Body of pancreas (tissue), 4 donors: Measurements from ENCODE around the gene NDUFA1.

Experiments
- POLR2A ChIP-seq, 3 donors: fragments of 450-650 bp; IDR thresholded peaks; one replicate each; pipeline ENCODE4 v1.6.1; 2016; ENCODE audit warnings: antibody characterized with exemption in 3 of 3, mild to moderate bottlenecking in 2 of 3
- TF ChIP-seq, protein P1 (sequence below), 7 experiments: fragments of 450-650 bp in 4 of 7; fragments of 200-600 bp in 3 of 7; sonication (generic) in 3 of 7; IDR thresholded peaks; one replicate each; pipeline ENCODE4 v1.5.1; 2016 to 2019; ENCODE audit warnings: antibody characterized with exemption in 7 of 7

DNA sequence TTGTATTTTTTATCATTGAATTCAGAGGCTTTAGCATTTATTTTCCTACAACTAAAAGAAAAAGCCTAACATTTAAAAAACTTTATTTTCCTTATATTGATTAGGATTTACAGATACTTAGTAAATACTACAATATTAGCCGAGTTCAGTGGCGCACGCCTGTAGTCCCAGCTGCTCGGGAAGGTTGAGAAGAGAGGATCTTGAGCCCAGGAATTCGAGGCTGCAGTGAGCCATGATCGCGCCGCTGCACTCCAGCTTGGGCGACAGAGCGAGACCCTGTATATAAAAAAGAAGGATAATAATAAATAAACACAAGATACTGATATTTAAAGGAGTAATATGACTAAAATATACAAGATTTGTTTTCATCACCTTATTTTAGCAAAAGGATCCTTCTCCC is 18.2 kb upstream of the NDUFA1 start:
- TF ChIP-seq, protein P1, sequence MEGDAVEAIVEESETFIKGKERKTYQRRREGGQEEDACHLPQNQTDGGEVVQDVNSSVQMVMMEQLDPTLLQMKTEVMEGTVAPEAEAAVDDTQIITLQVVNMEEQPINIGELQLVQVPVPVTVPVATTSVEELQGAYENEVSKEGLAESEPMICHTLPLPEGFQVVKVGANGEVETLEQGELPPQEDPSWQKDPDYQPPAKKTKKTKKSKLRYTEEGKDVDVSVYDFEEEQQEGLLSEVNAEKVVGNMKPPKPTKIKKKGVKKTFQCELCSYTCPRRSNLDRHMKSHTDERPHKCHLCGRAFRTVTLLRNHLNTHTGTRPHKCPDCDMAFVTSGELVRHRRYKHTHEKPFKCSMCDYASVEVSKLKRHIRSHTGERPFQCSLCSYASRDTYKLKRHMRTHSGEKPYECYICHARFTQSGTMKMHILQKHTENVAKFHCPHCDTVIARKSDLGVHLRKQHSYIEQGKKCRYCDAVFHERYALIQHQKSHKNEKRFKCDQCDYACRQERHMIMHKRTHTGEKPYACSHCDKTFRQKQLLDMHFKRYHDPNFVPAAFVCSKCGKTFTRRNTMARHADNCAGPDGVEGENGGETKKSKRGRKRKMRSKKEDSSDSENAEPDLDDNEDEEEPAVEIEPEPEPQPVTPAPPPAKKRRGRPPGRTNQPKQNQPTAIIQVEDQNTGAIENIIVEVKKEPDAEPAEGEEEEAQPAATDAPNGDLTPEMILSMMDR (IDR thresholded peaks at IDR 0.05): no peak
- TF ChIP-seq POLR2A (IDR thresholded peaks at IDR 0.05): no peak
